GM18861 (cell line): ENCODE results near the gene RGS7.

Experiments used
- ATAC-seq: cut with Tn5 transposase; IDR thresholded peaks from one replicate; pipeline ENCODE4 v1.9.1; 2021; ENCODE audit not compliant: unreplicated experiment

Gene RGS7

GRCh38 chr1:240869071-240869470, 487.9 kb downstream of the RGS7 start:
- ATAC-seq: no peak

DNA sequence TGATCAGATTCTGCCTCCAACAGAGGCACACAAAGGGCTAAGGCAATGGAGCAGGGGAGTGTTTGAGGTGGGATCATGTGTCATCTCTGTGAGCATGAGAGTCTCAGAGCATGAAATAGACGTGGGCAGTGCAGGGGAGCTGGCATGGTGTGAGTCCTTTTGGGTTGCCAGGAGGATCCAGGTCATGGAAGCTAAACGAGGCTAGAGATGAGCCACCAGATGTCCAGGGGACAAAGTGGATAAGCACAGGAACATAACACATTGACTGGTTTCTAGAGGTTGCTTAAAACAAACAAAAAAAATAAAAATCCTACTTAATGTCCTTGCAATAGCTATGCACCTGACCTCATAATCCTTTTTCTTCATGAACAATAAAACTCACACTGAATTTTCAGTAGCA, 490.3 kb downstream of the RGS7 start:
- ATAC-seq: no peak

DNA sequence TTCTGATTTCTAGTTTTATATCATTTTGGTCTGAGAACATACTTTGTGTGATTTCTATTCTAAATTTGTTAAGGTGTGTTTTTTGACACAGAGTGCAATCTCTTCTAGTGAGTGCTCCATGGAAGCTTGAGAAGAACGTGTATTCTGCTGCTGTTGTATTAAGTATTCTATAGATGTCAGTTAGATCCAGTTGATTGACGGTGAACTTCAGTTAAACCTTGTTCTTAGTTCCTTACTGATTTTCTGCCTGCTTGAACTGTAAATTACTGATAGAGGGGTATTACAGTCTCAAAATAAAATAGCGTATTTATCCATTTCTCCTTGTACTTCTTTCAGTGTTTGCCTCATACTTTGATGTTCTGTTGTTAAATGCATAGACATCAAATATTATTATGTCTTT, 497.0 kb downstream of the RGS7 start:
- ATAC-seq: no peak

DNA sequence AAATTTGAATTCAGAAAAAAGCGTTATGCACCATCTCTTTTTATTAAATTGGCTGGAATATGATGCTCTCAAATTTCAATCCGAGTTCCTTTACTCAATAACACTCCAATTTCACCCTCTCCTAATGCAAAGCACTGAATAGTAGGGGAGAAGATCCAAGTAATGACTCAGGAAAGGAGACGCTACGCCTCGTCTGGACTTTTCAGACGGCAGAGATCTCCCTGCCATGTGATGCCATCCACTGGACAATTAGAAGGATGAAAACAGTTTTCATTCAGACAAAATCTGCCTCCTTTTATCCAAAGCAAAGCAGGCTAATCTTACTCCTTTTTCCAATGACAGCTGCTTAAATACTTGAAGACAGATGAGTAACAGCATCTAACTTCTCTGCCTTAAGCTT, 502.6 kb downstream of the RGS7 start:
- no peak for ATAC-seq

DNA sequence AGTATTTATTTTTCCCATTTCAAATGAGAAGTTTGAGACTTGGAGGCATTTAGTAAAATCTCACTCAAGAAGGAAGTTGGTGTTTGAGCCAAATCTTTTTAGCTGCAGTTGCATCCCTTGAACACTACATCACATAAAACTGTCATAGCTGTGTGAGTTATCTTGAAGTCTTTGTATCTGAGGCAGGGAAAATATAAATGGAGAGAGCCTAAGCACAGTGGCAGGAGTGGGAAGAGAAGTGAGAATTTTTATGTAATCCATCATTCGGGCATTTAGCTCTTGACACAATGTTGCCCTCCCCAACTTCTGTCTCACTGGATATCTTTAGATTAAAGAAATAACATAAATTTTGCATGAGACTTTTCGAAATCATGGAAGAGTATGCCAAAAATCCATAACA, 509.7 kb downstream of the RGS7 start:
- ATAC-seq: no peak

- ATAC-seq: no peak
Observed at GRCh38 chr1:240844486-240844885, 512.5 kb downstream of the RGS7 start.

GRCh38 chr1:240843798-240844197, 513.2 kb downstream of the RGS7 start:
- ATAC-seq: no peak

DNA sequence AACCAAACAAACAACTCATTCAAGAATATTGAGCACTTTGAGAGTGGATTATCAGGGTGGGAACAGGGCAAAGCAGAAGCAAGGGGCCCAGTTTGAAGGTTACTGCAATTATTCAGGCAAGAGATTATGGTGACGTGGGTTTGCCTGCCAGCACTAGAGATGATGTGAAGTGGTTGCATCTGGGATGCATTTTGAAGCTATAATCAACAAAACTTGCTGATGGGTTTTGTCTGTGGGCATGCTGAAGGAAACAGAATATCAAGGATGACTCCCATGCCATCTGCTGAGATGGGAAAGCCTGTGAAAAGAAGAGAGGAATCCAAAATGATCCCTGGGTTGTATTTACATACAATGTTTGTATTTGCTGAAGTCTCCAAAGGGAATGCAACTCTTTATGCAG, 520.7 kb downstream of the RGS7 start:
- ATAC-seq: no peak

- no peak for ATAC-seq
Observed at GRCh38 chr1:240835291-240835690, 521.7 kb downstream of the RGS7 start.

DNA sequence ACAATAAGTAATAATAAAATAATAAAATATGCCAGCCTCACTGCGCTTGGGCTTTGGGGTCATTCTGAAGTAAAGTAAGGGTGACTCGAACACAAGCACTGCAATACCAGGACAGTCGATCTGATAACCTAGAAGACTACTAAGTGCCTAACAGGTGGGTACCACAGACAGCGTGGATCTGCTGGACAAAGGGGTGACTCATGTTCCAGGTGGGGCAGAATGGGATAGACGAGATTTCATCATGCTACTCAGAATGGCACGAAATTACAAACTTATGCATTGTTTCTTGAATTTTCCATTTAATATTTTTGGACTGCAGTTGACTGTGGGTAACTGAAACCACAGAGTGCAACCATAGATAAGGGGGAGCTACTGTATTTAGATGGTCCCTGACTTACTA, 523.9 kb downstream of the RGS7 start:
- no peak for ATAC-seq

DNA sequence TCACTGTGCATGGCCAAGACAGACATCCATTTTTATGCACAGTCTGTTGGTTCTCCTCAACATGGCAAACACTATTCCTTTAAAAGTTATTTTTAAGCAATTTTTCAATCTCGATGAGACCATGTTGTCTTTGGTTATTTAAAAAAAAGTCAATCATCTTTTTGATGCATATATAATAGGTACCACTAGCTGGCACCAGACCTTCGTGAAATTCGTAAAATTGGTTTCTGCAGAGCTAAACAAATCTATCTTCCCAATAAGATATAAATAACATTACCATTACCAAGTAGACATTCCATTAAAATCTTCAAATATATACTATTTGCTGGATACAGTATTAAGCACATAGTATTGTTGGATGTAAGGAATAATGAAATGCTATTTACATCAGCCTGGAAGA, 525.1 kb downstream of the RGS7 start:
- ATAC-seq: no peak

GRCh38 chr1:240831191-240831631, 525.8 kb downstream of the RGS7 start:
- no peak for ATAC-seq

- no peak for ATAC-seq
Observed at GRCh38 chr1:240829487-240829886, 527.5 kb downstream of the RGS7 start.

- no peak for ATAC-seq
Observed at GRCh38 chr1:240827786-240828185, 529.2 kb downstream of the RGS7 start.

GRCh38 chr1:240824238-240824637, 532.8 kb downstream of the RGS7 start:
- ATAC-seq: no peak

- ATAC-seq: no peak
Observed at GRCh38 chr1:240823357-240823756, 533.6 kb downstream of the RGS7 start.

DNA sequence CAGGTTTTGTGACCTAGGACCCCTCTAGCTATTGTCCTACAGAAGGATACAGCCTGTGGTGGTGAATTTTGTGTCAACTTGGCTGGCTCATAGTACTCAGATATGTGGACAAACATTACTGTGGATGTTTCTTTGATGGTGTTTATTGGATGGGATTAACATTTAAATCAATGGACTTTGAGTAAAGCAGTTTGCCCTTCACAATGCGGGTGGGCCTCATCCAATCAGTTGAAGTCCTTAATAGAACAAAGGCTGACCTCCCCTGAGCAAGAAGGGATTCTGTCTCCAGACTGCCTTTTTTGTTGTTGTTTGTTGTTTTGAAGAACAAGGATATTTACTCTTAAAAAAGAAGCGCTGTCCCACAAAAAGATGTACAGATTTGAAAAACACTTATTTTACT, 535.1 kb downstream of the RGS7 start:
- ATAC-seq: no peak

GRCh38 chr1:240820816-240821215, 536.2 kb downstream of the RGS7 start:
- ATAC-seq: no peak

DNA sequence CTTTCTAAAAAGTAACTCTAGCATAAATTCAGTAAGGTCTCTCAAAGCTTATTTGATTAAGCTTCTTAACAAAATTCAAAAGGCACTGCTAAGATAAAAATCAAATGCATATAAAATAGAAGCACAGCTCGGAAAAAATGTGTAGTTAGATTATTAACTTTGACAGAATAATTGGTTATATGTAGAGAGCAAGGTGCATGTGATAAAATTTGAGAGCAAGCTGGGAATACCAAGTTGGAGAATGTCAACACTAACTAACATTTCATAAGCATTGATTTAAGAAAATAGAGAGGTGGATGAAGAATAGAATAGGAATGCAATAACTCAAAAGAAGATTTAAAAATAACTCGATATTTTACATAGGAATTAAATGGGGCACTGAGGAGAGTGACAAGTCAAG, 540.5 kb downstream of the RGS7 start:
- ATAC-seq: no peak

DNA sequence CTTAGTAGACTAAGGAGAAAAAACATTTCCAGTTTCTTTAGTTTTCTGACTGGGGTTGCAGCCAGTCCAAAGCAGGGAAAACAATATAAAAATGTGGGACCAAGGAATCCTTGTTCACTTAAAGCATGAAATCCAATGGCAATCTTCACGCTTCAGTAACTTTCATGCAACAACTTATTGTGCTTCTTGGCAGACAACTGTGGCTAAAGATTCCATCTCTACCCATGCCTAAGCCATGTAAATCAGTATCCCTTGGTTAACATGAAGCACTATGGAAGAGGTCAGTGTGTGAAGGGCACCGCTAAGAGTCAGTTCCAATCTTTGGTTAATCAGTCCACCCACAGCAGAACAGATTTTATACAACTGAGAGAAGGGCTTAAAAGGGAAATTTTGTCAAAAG, 543.3 kb downstream of the RGS7 start:
- no peak for ATAC-seq

GRCh38 chr1:240811256-240811655, 545.7 kb downstream of the RGS7 start:
- ATAC-seq: no peak

DNA sequence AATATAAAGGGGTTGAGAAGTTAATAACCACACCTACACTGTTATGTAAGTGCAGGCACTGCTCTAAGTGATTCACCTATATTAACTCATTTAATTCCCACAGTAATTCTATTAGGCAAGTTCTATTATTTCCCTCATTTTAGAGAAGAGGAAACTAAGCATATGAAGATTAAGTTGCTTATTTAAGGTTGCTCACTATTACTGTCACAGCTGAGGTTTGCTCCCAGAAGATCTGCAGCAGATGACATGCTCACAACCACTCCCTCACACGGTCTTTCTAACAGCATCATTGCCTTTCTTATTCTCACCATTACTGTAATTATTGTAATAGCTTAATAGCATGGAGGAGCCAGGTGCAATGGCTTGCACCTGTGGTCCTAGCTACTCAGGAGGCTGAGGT, 548.6 kb downstream of the RGS7 start:
- no peak for ATAC-seq

GRCh38 chr1:240806200-240806745, 550.7 kb downstream of the RGS7 start:
- ATAC-seq: no peak

- ATAC-seq: no peak
Observed at GRCh38 chr1:240804475-240804874, 552.5 kb downstream of the RGS7 start.
